ENCODE results near the gene ENKUR. TPM values are rescaled to one million over a fixed set of nuclear protein-coding genes. Genes with fewer than 3 reads are reported as not detected.

The ENKUR gene, protein sequence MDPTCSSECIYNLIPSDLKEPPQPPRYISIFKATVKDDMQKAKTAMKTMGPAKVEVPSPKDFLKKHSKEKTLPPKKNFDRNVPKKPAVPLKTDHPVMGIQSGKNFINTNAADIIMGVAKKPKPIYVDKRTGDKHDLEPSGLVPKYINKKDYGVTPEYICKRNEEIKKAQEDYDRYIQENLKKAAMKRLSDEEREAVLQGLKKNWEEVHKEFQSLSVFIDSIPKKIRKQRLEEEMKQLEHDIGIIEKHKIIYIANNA
- total RNA-seq, result not detected in 2 replicates

DNA sequence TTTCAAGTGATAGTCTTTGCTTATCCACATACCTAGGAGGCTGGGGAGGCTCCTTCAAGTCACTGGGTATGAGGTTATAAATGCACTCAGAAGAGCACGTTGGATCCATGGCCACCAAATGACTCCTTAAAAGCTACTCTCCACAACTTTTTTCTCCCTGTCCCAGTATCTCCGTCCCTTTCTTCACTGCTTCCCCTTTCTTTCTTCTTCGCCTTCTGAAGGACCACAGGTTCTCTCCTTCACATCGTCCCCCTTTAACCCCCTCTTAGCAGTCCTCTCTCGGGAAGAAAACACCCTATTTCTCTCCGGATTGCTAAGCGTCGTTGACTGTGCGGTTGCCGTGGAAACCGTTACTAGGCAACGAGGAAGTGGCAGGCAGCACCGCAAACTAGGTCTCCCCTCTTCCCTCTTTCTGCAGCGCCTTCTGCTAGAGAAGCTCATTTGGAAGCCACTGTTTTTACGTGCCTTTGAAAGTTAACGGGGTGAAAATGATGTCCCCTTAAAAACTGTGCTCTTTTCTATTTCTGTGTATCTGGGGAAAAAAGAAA lies at the start of gene ENKUR:
ENKUR (minus strand) TSS at position 331 of the 548 bp plus-strand sequence; CDS start at position 109, 222 bp downstream.
- no peaks in the 10 kb centered on the region for H3K36me3 Mint-ChIP-seq (ENCODE audit: low read depth)
- intact Hi-C loops (cut with micrococcal nuclease), result loop anchor here (1.0 to 10.0 kb wide), 9 partner anchors 46 to 374 kb away; no protein-coding TSS in a partner anchor
- peaks cover 14% of the 10 kb centered on the region for H3K4me1 Mint-ChIP-seq (ENCODE audit: low read depth)
- peaks cover 6% of the 10 kb centered on the region for H3K9me3 Mint-ChIP-seq
- H3K27me3 Mint-ChIP-seq (ENCODE audit: low read depth), result peaks cover 4% of the 10 kb centered on the region
- peak within 1 kb of the TSS; percentile 95 for H3K27ac Mint-ChIP-seq
- DNase-seq (ENCODE audit: low spot score), result peak; percentile 87
- H3K4me3 Mint-ChIP-seq (ENCODE audit: low read depth), result peak within 1 kb of the TSS; percentile 89

DNA sequence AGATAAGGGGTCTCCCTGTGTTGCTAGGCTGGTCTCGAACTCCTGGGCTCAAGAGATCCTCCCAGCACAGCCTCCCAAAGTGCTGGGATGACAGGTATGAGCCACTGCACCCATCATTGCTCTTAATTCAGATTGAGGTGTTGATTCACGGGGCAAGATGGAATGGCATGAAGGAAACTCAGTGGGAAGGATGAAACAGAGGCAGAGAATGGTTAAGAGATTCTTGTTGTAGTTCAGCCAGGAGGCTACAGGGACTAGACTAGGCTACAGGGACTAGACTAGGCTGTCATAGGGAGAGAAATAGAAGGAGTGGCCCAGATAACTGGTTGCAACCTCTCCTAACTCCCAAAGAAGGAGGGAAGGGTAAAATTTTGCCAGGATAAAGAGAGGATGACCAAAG lies 48.4 kb upstream of the ENKUR start:
- peaks cover 18% of the 10 kb centered on the region for H3K4me1 Mint-ChIP-seq (ENCODE audit: low read depth)
- H3K36me3 Mint-ChIP-seq (ENCODE audit: low read depth), result no peaks in the 10 kb centered on the region
- intact Hi-C loops (cut with micrococcal nuclease), result loop anchor here (5.0 kb wide), 1 partner anchor 342 kb away; the partner anchor contains the start of gene ARHGAP21
- no peak overlapping the region for H3K27ac Mint-ChIP-seq
- H3K9me3 Mint-ChIP-seq, result no peaks in the 10 kb centered on the region
- DNase-seq (ENCODE audit: low spot score), result no peak
- no peaks in the 10 kb centered on the region for H3K27me3 Mint-ChIP-seq (ENCODE audit: low read depth)
- no peak overlapping the region for H3K4me3 Mint-ChIP-seq (ENCODE audit: low read depth)

DNA sequence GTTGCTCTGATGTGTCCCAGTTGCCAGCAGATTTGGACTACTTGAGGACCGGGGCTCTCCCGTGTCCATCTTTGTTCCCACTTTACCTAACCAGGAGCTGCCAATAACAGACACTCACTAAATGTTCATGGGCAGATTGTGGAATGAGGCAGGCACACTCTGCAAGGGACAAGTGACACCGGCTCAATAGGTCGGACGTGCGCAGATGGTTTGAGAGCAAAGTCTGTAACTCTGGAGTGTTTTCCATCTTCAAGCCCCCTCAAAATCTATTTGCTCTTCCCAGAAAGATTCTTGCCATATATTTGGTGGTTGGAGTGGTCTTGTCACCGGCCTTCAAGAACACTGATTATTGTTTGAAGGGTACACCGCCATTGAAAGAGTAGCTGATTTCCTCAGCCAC lies 47.7 kb upstream of the ENKUR start:
- Mint-ChIP-seq H3K27ac (peak overlapping the region; percentile 7), H3K4me1 (ENCODE audit: low read depth) (peaks cover 18% of the 10 kb centered on the region), H3K27me3 (ENCODE audit: low read depth) (no peaks in the 10 kb centered on the region), H3K36me3 (ENCODE audit: low read depth) (no peaks in the 10 kb centered on the region), H3K9me3 (no peaks in the 10 kb centered on the region), H3K4me3 (ENCODE audit: low read depth) (no peak overlapping the region)
- no peak for DNase-seq (ENCODE audit: low spot score)
- intact Hi-C loops (cut with micrococcal nuclease), result loop anchor here (5.0 kb wide), 1 partner anchor 341 kb away; the partner anchor contains the start of gene ARHGAP21

DNA sequence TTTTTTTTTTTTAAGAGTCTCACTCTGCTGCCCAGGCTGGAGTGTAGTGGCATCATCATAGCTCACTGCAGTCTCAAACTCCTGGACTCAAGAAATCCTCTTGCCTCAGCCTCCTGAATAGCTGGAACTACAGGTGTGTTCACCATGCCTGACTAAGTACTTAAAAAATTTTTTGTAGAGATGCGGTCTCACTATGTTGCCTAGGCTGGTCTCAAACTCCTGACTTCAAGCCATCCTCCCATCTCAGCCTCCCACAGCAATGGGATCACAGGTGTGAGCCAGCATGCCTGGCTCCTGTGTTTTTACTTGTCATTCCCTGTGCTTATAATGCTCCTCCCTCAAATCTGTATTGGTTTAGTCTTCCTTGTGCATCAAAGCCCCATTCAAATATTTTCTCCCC lies 47.2 kb upstream of the ENKUR start:
- H3K9me3 Mint-ChIP-seq, result no peaks in the 10 kb centered on the region
- no peak for DNase-seq (ENCODE audit: low spot score)
- H3K27ac Mint-ChIP-seq, result peak overlapping the region; percentile 7
- peaks cover 18% of the 10 kb centered on the region for H3K4me1 Mint-ChIP-seq (ENCODE audit: low read depth)
- intact Hi-C loops (cut with micrococcal nuclease), result loop anchor here (5.0 kb wide), 1 partner anchor 341 kb away; the partner anchor contains the start of gene ARHGAP21
- no peaks in the 10 kb centered on the region for H3K36me3 Mint-ChIP-seq (ENCODE audit: low read depth)
- H3K4me3 Mint-ChIP-seq (ENCODE audit: low read depth), result no peak overlapping the region
- no peaks in the 10 kb centered on the region for H3K27me3 Mint-ChIP-seq (ENCODE audit: low read depth)

DNA sequence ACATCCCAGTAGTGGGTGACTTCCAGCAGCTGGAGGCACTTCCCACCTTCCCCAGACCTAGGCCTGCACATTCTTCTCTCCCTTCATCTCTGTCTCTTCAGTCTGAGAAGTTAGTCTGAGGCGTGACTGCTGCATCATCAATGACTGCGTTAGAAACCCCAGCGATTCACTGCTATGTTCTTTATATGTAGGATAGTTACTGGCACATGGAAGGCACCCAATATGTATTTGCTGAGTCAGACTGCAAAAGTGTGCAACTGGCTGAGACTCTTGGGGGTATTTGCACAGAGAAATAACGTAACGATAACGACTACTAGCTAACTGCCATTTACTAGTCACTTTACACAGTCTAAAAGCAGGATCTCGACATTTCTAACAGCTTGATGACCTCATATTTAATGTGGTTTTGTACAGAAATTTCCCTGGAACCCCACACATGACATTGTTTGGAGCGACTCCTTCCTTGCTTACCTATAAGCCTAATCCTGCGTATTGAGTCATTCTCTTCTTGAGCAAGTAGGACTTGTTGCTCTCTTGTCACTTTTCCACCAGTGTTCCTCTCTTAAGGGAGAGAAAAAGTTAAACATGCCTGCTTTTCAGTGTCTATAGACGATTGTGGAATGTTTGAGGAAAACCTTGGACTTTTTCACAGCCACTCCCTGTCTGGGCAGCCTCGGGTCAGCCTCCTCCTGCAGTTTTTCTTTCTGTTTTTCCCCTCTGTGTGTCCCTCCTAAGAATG lies 45.9 kb upstream of the ENKUR start:
- intact Hi-C loops (cut with micrococcal nuclease), result loop anchor here (1.0 to 5.0 kb wide), 2 partner anchors 46 to 340 kb away; partner anchors contain the start of genes ARHGAP21, ENKUR and THNSL1
- Mint-ChIP-seq H3K4me1 (ENCODE audit: low read depth) (peaks cover 18% of the 10 kb centered on the region), H3K27ac (peak overlapping the region; percentile 75), H3K4me3 (ENCODE audit: low read depth) (no peak overlapping the region), H3K27me3 (ENCODE audit: low read depth) (no peaks in the 10 kb centered on the region), H3K9me3 (no peaks in the 10 kb centered on the region), H3K36me3 (ENCODE audit: low read depth) (no peaks in the 10 kb centered on the region)
- DNase-seq (ENCODE audit: low spot score), result no peak

DNA sequence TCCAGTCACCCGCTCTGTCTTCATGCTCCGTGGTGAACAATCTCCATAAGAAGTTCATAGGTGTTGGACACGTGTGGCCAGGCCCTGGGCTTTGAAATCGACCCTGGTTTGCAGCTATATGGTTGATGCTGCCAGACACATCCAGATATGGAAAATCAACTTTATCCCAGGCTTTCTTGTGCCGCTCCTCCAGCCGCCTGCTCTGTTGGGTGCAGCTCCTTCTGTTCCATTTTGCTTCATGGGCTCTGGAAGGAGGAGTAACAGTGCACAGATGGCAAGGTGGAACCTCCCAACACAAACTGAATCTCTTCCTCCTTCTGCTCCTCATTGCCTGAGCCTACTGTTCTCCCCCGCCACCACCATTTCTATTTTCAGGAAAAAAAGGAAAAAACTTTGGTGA lies 45.2 kb upstream of the ENKUR start:
- Mint-ChIP-seq H3K4me1 (ENCODE audit: low read depth) (peaks cover 18% of the 10 kb centered on the region), H3K27ac (no peak overlapping the region), H3K27me3 (ENCODE audit: low read depth) (no peaks in the 10 kb centered on the region), H3K36me3 (ENCODE audit: low read depth) (no peaks in the 10 kb centered on the region), H3K4me3 (ENCODE audit: low read depth) (no peak overlapping the region), H3K9me3 (no peaks in the 10 kb centered on the region)
- intact Hi-C loops (cut with micrococcal nuclease), result loop anchor here (5.0 kb wide), 1 partner anchor 339 kb away; the partner anchor contains the start of gene ARHGAP21
- DNase-seq (ENCODE audit: low spot score), result no peak

DNA sequence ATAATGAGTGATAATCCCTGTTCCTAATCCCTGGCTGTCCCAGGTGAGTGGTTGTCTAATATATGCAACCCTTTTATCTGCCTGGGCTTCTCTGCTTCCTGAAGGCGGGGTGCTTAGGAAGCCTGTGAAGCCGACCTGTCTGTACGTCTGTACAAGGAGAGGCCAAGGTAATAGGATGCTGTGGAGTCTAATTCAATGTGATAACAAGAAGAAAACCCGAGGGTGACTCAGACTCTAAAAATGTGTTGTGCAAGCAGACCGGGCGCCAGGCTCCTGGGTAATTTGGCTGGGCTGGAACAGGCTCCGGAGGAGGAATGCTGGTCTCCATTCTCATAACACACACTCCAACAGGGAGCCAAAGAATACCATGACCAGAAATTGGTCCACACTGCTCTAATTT lies 44.0 kb upstream of the ENKUR start:
- no peak for DNase-seq (ENCODE audit: low spot score)
- Mint-ChIP-seq H3K27ac (no peak overlapping the region), H3K36me3 (ENCODE audit: low read depth) (no peaks in the 10 kb centered on the region), H3K4me3 (ENCODE audit: low read depth) (no peak overlapping the region), H3K4me1 (ENCODE audit: low read depth) (peaks cover 18% of the 10 kb centered on the region), H3K27me3 (ENCODE audit: low read depth) (no peaks in the 10 kb centered on the region), H3K9me3 (no peaks in the 10 kb centered on the region)
- intact Hi-C loops (cut with micrococcal nuclease), result loop anchor here (5.0 kb wide), 1 partner anchor 338 kb away; the partner anchor contains the start of gene ARHGAP21

DNA sequence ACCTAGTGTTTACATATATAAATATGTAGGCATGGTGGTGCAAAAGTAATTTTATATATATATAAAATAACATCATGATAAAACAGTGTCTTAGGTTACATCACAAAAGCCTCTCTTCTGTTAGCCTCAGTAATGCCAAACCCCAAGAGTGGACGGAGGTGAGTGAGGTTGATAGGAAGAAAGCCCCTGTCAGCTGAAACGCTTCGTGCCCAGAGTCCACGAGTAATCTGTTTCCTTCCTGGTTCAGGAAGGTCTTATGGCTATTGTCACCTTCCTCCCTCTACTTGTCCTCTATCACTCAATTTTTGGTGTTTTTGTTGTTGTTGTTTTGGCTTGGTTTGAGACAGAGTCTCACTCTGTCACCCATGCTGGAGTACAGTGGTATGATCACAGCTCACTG lies 41.9 kb upstream of the ENKUR start:
- Mint-ChIP-seq H3K4me3 (ENCODE audit: low read depth) (no peak overlapping the region), H3K27ac (no peak overlapping the region), H3K36me3 (ENCODE audit: low read depth) (no peaks in the 10 kb centered on the region), H3K27me3 (ENCODE audit: low read depth) (no peaks in the 10 kb centered on the region), H3K9me3 (no peaks in the 10 kb centered on the region), H3K4me1 (ENCODE audit: low read depth) (peaks cover 11% of the 10 kb centered on the region)
- intact Hi-C loops (cut with micrococcal nuclease), result no loop called here
- DNase-seq (ENCODE audit: low spot score), result no peak

DNA sequence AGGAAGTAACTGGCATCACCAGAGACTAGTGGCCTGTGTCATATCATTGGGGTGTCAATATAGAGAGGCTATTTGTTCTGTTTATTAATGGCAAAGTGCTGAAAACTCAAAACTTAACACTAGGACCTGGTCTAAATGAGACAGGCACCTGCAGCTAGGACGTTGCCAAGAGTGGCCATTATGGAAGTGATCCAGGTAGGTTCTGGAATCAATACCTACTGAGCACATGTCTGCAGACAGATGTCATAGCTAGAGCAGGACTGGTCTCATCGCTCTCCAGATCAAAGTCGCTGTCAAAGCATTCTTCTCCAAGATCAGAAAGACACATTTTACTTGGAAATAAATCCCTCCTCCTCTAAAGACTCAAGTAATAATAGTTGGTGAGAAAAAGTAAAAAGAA lies 40.8 kb upstream of the ENKUR start:
- no peaks in the 10 kb centered on the region for H3K27me3 Mint-ChIP-seq (ENCODE audit: low read depth)
- intact Hi-C loops (cut with micrococcal nuclease), result no loop called here

DNA sequence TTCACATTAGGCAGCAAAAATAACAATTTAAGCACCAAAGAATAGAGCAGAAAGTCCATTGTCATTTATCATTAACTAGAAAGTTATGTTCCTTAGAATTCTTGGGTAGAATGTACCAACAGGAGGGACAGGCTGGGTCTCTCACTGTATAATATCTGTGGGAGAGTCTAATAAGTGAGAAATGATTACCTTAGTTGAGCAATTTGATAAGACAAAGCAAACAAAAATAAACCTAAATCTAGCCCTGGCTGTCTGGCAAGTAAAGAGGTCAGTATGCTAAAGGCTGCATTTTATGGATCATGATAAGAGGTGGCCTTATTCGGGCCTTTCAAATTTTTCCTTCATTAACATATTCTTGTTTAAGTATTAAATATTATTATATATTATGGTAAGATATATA lies 36.1 kb upstream of the ENKUR start:
- DNase-seq (ENCODE audit: low spot score), result no peak
- H3K27ac Mint-ChIP-seq, result no peak overlapping the region
- no peaks in the 10 kb centered on the region for H3K36me3 Mint-ChIP-seq (ENCODE audit: low read depth)
- H3K4me1 Mint-ChIP-seq (ENCODE audit: low read depth), result no peaks in the 10 kb centered on the region
- no peak overlapping the region for H3K4me3 Mint-ChIP-seq (ENCODE audit: low read depth)
- intact Hi-C loops (cut with micrococcal nuclease), result no loop called here
- peaks cover 13% of the 10 kb centered on the region for H3K27me3 Mint-ChIP-seq (ENCODE audit: low read depth)
- no peaks in the 10 kb centered on the region for H3K9me3 Mint-ChIP-seq

More for the DNA sequence above, 40.8 kb upstream of the ENKUR start:
- no peak for DNase-seq (ENCODE audit: low spot score)
- Mint-ChIP-seq H3K4me1 (ENCODE audit: low read depth) (peaks cover 2% of the 10 kb centered on the region), H3K4me3 (ENCODE audit: low read depth) (no peak overlapping the region), H3K36me3 (ENCODE audit: low read depth) (no peaks in the 10 kb centered on the region), H3K27ac (no peak overlapping the region), H3K9me3 (no peaks in the 10 kb centered on the region)

DNA sequence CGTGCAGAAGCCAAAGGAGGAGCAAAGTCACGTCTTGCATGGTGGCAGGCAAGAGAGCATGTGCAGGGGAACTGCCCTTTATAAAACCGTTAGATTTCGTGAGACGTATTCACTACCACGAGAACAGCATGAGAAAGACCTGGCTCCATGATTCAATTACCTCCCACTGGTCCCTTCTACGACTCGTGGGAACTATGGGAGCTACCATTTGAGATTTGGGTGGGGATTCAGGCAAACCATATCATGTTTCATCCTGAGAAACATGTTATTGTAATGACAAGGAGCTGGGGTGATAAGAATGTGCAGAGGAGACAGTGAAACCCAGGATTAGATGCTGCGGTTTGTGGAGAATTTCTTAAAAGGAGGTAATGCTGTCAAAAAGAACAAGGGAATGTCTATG lies 34.4 kb upstream of the ENKUR start:
- intact Hi-C loops (cut with micrococcal nuclease), result no loop called here
- Mint-ChIP-seq H3K27me3 (ENCODE audit: low read depth) (peaks cover 17% of the 10 kb centered on the region), H3K27ac (no peak overlapping the region), H3K36me3 (ENCODE audit: low read depth) (no peaks in the 10 kb centered on the region), H3K4me3 (ENCODE audit: low read depth) (no peak overlapping the region), H3K4me1 (ENCODE audit: low read depth) (no peaks in the 10 kb centered on the region), H3K9me3 (no peaks in the 10 kb centered on the region)
- DNase-seq (ENCODE audit: low spot score), result no peak

DNA sequence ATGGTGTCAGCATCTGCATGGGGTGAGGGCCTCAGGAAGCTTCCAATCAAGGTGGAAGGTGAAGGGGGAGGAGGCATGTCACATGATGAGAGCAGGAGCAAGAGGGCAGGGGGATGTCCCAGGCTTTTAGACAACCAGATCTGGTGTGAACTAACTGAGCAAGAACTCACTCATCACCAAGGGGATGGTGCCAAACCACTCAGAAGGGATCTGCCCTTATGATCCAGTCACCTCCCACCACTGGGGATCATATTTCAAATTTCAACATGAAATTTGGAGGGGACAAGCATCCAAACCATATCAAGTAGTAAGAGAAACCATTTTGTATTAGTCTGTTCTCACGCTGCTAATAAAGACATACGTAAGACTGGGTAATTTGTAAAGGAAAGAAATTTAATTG lies 34.0 kb upstream of the ENKUR start:
- Mint-ChIP-seq H3K27ac (no peak overlapping the region), H3K9me3 (no peaks in the 10 kb centered on the region), H3K27me3 (ENCODE audit: low read depth) (peaks cover 17% of the 10 kb centered on the region), H3K36me3 (ENCODE audit: low read depth) (no peaks in the 10 kb centered on the region), H3K4me1 (ENCODE audit: low read depth) (no peaks in the 10 kb centered on the region), H3K4me3 (ENCODE audit: low read depth) (no peak overlapping the region)
- DNase-seq (ENCODE audit: low spot score), result no peak
- intact Hi-C loops (cut with micrococcal nuclease), result no loop called here

DNA sequence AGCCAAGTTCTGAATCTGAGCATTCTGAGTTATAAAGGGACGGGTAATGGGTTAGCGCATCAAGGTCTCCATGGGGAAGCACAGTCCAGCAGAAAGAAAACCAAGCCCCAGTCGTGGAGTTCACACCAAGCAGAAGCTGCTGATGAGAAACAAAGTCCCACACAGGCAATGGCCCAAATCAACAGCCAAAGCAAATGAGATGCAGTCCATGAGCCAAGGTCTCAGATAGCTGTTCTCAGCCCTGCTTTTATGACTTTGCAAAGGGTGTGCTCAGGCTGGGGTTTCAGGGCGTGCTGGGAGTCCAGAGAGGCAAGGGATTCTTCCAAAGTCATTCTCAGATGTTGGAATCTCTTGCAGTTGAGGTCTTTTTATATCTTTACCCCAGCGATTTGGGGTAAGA lies 32.5 kb upstream of the ENKUR start:
- H3K36me3 Mint-ChIP-seq (ENCODE audit: low read depth), result no peaks in the 10 kb centered on the region
- DNase-seq (ENCODE audit: low spot score), result no peak
- H3K4me3 Mint-ChIP-seq (ENCODE audit: low read depth), result no peak overlapping the region
- intact Hi-C loops (cut with micrococcal nuclease), result no loop called here
- no peak overlapping the region for H3K27ac Mint-ChIP-seq
- H3K9me3 Mint-ChIP-seq, result no peaks in the 10 kb centered on the region
- H3K27me3 Mint-ChIP-seq (ENCODE audit: low read depth), result peaks cover 21% of the 10 kb centered on the region
- no peaks in the 10 kb centered on the region for H3K4me1 Mint-ChIP-seq (ENCODE audit: low read depth)
